Mesodermal cell (in vitro differentiated cells): Measurements from ENCODE around the gene TMEM81.

ENCODE experiments used
- H3K27ac ChIP-seq: 2 replicates; pipeline ENCODE4 v1.7.0; 2013; ENCODE audit warnings: mild to moderate bottlenecking, low read depth, low read length, moderate library complexity; ENCODE audit not compliant: severe bottlenecking
- H3K36me3 ChIP-seq: 2 replicates; pipeline ENCODE4 v1.7.1; 2013; ENCODE audit warnings: mild to moderate bottlenecking, low read length, moderate library complexity; ENCODE audit not compliant: control insufficient read depth, insufficient read depth
- H3K4me1 ChIP-seq: one replicate; pipeline ENCODE4 v1.7.1; 2013; ENCODE audit warnings: mild to moderate bottlenecking, low read length; ENCODE audit not compliant: insufficient read depth, control insufficient read depth, poor library complexity, severe bottlenecking
- H3K4me3 ChIP-seq: 2 replicates; pipeline ENCODE4 v1.7.0; 2013; ENCODE audit warnings: low read length, control low read depth, mild to moderate bottlenecking; ENCODE audit not compliant: insufficient read depth, poor library complexity, severe bottlenecking; ENCODE audit errors: extremely low read depth
- H3K9me3 ChIP-seq: 2 replicates; pipeline ENCODE4 v1.7.1; 2013; ENCODE audit warnings: mild to moderate bottlenecking, low read length, moderate library complexity; ENCODE audit not compliant: control insufficient read depth
- WGBS, 2 experiments: methylation state at CpG; one replicate each; pipeline ENCODE4 v1.1.5; 2013; ENCODE audit warnings: missing lambda C conversion rate in 2 of 2; ENCODE audit not compliant: insufficient coverage in 2 of 2; 5-methylcytosine and 5-hydroxymethylcytosine counted together

TMEM81 gene

GRCh38 chr1:205059660-205060059, 24.6 kb downstream of the TMEM81 start:
- Histone ChIP-seq H3K9me3 (no peaks in the 10 kb centered on the region), H3K4me1 (no peaks in the 10 kb centered on the region), H3K4me3 (no peak overlapping the region), H3K27ac (no peak overlapping the region), H3K36me3 (no peaks in the 10 kb centered on the region)
- whole genome bisulfite sequencing, 2 experiments, result 76 to 93% methylated on average over 4 to 5 of the region's 6 CpGs

- no peaks in the 10 kb centered on the region for H3K36me3 ChIP-seq
- H3K4me3 ChIP-seq, result no peak overlapping the region
- H3K4me1 ChIP-seq, result no peaks in the 10 kb centered on the region
- WGBS, 2 experiments, result 93 to 94% methylated on average over 9 to 12 of the region's 12 CpGs
- H3K27ac ChIP-seq, result no peak overlapping the region
- no peaks in the 10 kb centered on the region for H3K9me3 ChIP-seq
Observed at GRCh38 chr1:205058853-205059252, 25.4 kb downstream of the TMEM81 start.

GRCh38 chr1:205057808-205058575, 26.3 kb downstream of the TMEM81 start:
- no peaks in the 10 kb centered on the region for H3K9me3 ChIP-seq
- no peak overlapping the region for H3K4me3 ChIP-seq
- no peaks in the 10 kb centered on the region for H3K36me3 ChIP-seq
- H3K4me1 ChIP-seq, result no peaks in the 10 kb centered on the region
- H3K27ac ChIP-seq, result no peak overlapping the region
- 92 to 93% methylated on average over 12 to 14 of the region's 19 CpGs for WGBS, 2 experiments

GRCh38 chr1:205056956-205057568, 27.2 kb downstream of the TMEM81 start:
- H3K9me3 ChIP-seq, result no peaks in the 10 kb centered on the region
- H3K4me1 ChIP-seq, result no peaks in the 10 kb centered on the region
- 91 to 100% methylated on average over 3 to 5 of the region's 6 CpGs for WGBS, 2 experiments
- H3K4me3 ChIP-seq, result no peak overlapping the region
- no peaks in the 10 kb centered on the region for H3K36me3 ChIP-seq
- no peak overlapping the region for H3K27ac ChIP-seq

- no peak overlapping the region for H3K27ac ChIP-seq
- no peaks in the 10 kb centered on the region for H3K4me1 ChIP-seq
- 89 to 97% methylated on average over 8 to 13 of the region's 13 CpGs for WGBS, 2 experiments
- H3K9me3 ChIP-seq, result no peaks in the 10 kb centered on the region
- H3K36me3 ChIP-seq, result no peaks in the 10 kb centered on the region
- no peak overlapping the region for H3K4me3 ChIP-seq
Observed at GRCh38 chr1:205056188-205056611, 28.1 kb downstream of the TMEM81 start.

GRCh38 chr1:205054013-205054412, 30.2 kb downstream of the TMEM81 start:
- Histone ChIP-seq H3K27ac (no peak overlapping the region), H3K36me3 (no peaks in the 10 kb centered on the region), H3K4me1 (no peaks in the 10 kb centered on the region), H3K4me3 (no peak overlapping the region), H3K9me3 (no peaks in the 10 kb centered on the region)
- 52 to 58% methylated on average over 5 to 7 of the region's 7 CpGs for WGBS, 2 experiments

- H3K4me1 ChIP-seq, result no peaks in the 10 kb centered on the region
- no peaks in the 10 kb centered on the region for H3K9me3 ChIP-seq
- no peak overlapping the region for H3K4me3 ChIP-seq
- no peaks in the 10 kb centered on the region for H3K36me3 ChIP-seq
- H3K27ac ChIP-seq, result no peak overlapping the region
- 85 to 97% methylated on average over 5 of the region's 5 CpGs for WGBS, 2 experiments
Observed at GRCh38 chr1:205053296-205053695, 31.0 kb downstream of the TMEM81 start.

- Histone ChIP-seq H3K4me3 (no peak overlapping the region), H3K9me3 (no peaks in the 10 kb centered on the region), H3K4me1 (no peaks in the 10 kb centered on the region), H3K27ac (no peak overlapping the region), H3K36me3 (no peaks in the 10 kb centered on the region)
- WGBS, 2 experiments, result 79 to 83% methylated on average over 5 to 9 of the region's 11 CpGs
Observed at GRCh38 chr1:205052690-205053089, 31.6 kb downstream of the TMEM81 start.

GRCh38 chr1:205049479-205049878, 34.8 kb downstream of the TMEM81 start:
- Histone ChIP-seq H3K4me1 (no peaks in the 10 kb centered on the region), H3K36me3 (no peaks in the 10 kb centered on the region), H3K9me3 (no peaks in the 10 kb centered on the region), H3K27ac (no peak overlapping the region), H3K4me3 (no peak overlapping the region)
- 76 to 82% methylated on average over 6 of the region's 6 CpGs for WGBS, 2 experiments

GRCh38 chr1:205048382-205048781, 35.9 kb downstream of the TMEM81 start:
- Histone ChIP-seq H3K9me3 (no peaks in the 10 kb centered on the region), H3K27ac (no peak overlapping the region), H3K36me3 (no peaks in the 10 kb centered on the region), H3K4me1 (no peaks in the 10 kb centered on the region), H3K4me3 (no peak overlapping the region)
- 90 to 92% methylated on average over 7 to 8 of the region's 9 CpGs for WGBS, 2 experiments

- H3K27ac ChIP-seq, result no peak overlapping the region
- 70 to 94% methylated on average over 2 to 3 of the region's 5 CpGs for WGBS, 2 experiments
- no peaks in the 10 kb centered on the region for H3K4me1 ChIP-seq
- H3K36me3 ChIP-seq, result no peaks in the 10 kb centered on the region
- H3K4me3 ChIP-seq, result no peak overlapping the region
- no peaks in the 10 kb centered on the region for H3K9me3 ChIP-seq
Observed at GRCh38 chr1:205047764-205048231, 36.5 kb downstream of the TMEM81 start.
